Activated naive CD8-positive, alpha-beta T cell treated with anti-CD3 and anti-CD28 coated beads, Interleukin-2, amount 50 U/mL, for 24 hours (primary cell): ENCODE data around the gene TCF4.

Experiments used
- ATAC-seq: fragments of 150-1000 bp; cut with Tn5 transposase; one replicate; pipeline ENCODE4 v1.10.0; 2021
- DNase-seq: peaks from one replicate; pipeline ENCODE4 v3.0.0; 2021
- H3K27ac Mint-ChIP-seq: one replicate; pipeline ENCODE4 v1.8.0; 2021; ENCODE audit warnings: mild to moderate bottlenecking, mixed read lengths
- H3K27me3 Mint-ChIP-seq: one replicate; pipeline ENCODE4 v1.8.0; 2021; ENCODE audit warnings: mixed read lengths
- H3K36me3 Mint-ChIP-seq: one replicate; pipeline ENCODE4 v1.8.0; 2021; ENCODE audit warnings: low read depth, mixed read lengths
- H3K4me1 Mint-ChIP-seq: one replicate; pipeline ENCODE4 v1.8.0; 2021; ENCODE audit warnings: mixed read lengths
- H3K4me3 Mint-ChIP-seq: one replicate; pipeline ENCODE4 v1.8.0; 2021; ENCODE audit warnings: mild to moderate bottlenecking, moderate library complexity, mixed read lengths
- H3K9me3 Mint-ChIP-seq: one replicate; pipeline ENCODE4 v1.8.0; 2021; ENCODE audit warnings: mixed read lengths

Gene TCF4

GRCh38 chr18:55365342-55365741 is 222.7 kb downstream of the TCF4 start:
- Mint-ChIP-seq H3K9me3 (no peaks in the 10 kb centered on the region), H3K36me3 (no peaks in the 10 kb centered on the region), H3K27me3 (no peaks in the 10 kb centered on the region), H3K4me1 (no peaks in the 10 kb centered on the region), H3K4me3 (no peak overlapping the region), H3K27ac (no peak overlapping the region)
- no peak for ATAC-seq
- DNase-seq = no peak

DNA sequence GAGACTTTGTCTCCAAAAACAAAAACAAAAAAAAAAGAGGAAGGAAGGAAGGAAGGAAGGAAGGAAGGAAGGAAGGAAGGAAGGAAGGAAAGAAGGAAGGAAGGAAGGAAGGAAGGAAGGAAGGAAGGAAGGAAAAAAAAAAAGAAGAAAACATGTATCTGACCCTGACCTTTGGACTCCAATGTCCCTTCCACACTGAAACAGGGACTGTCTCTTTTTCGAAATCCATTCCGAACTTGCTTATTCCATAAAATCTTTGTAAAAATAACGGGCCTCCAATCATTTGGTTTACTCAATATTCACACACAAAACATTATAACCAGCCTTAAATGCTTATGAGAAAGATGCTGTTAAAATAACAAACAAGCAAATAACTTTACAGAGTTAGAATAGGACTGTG is 225.7 kb downstream of the TCF4 start:
- no peak for ATAC-seq
- no peak for DNase-seq

DNA sequence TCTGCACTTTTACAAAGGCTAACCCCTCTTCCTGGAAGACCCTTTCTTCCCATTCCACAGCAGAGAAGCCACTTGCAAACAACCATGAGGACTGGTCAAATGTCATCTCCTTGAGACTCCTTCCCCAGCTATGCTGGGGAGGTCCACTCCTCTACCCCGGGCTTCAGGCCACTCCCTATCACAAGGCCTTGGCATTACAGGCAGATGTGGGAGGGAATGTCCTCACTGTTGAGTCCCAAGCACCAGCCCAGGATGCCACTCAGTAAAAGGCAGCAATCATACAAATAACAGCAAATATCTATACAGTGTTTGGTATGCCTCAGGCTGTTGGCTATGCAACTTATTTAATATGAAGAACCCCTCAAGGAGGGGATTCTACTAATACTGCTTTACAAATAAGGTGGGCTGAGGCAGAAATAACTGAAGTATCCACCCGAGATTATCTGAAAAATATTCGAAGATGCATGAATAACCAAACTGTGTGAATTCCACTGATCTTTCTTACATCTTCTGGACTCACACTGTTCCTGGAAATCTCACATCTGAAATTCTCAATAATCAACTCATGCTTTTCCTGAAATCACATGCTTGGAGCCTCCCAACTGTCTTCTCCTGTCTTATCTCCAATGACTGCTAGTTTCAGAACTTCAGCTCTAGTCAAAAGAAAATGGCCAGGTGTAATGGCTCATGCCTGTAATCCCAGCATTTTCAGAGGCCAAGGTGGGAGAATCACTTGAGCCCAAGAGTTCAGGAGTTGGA is 226.3 kb downstream of the TCF4 start:
- H3K27ac Mint-ChIP-seq = no peak overlapping the region
- H3K27me3 Mint-ChIP-seq = no peaks in the 10 kb centered on the region
- no peaks in the 10 kb centered on the region for H3K9me3 Mint-ChIP-seq
- H3K4me3 Mint-ChIP-seq = no peak overlapping the region
- H3K4me1 Mint-ChIP-seq = no peaks in the 10 kb centered on the region
- ATAC-seq (no peak), DNase-seq (no peak)
- H3K36me3 Mint-ChIP-seq = no peaks in the 10 kb centered on the region

More for the DNA sequence above, 225.7 kb downstream of the TCF4 start:
- no peaks in the 10 kb centered on the region for H3K4me1 Mint-ChIP-seq
- H3K36me3 Mint-ChIP-seq = no peaks in the 10 kb centered on the region
- no peak overlapping the region for H3K4me3 Mint-ChIP-seq
- no peak overlapping the region for H3K27ac Mint-ChIP-seq
- H3K27me3 Mint-ChIP-seq = no peaks in the 10 kb centered on the region
- H3K9me3 Mint-ChIP-seq = no peaks in the 10 kb centered on the region

GRCh38 chr18:55360061-55360460 is 227.9 kb downstream of the TCF4 start:
- H3K27me3 Mint-ChIP-seq = peaks cover 5% of the 10 kb centered on the region
- no peaks in the 10 kb centered on the region for H3K9me3 Mint-ChIP-seq
- no peaks in the 10 kb centered on the region for H3K4me1 Mint-ChIP-seq
- no peaks in the 10 kb centered on the region for H3K36me3 Mint-ChIP-seq
- no peak overlapping the region for H3K27ac Mint-ChIP-seq
- H3K4me3 Mint-ChIP-seq = no peak overlapping the region
- ATAC-seq (no peak), DNase-seq (no peak)

DNA sequence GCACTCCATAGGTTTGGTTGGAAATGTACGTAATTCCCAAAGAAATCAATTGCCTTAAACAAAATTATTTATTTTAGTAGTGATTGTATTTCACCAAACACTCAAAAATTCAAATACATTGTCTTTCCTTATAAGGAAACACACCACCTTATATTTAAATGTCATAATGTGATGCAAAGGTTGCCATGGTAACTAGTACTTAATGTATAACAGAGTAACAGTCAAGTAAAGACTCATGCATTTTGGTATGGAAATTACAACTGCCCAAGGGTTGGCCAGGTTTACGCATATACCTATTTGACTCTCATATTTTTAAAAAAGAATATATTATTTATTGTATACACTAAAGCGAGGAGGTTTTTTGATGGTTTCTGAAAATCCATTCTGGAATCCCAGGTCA is 231.2 kb downstream of the TCF4 start:
- Mint-ChIP-seq H3K27me3 (peaks cover 8% of the 10 kb centered on the region), H3K9me3 (no peaks in the 10 kb centered on the region), H3K27ac (no peak overlapping the region), H3K36me3 (no peaks in the 10 kb centered on the region), H3K4me3 (no peak overlapping the region), H3K4me1 (peaks cover 4% of the 10 kb centered on the region)
- DNase-seq (no peak), ATAC-seq (no peak)

DNA sequence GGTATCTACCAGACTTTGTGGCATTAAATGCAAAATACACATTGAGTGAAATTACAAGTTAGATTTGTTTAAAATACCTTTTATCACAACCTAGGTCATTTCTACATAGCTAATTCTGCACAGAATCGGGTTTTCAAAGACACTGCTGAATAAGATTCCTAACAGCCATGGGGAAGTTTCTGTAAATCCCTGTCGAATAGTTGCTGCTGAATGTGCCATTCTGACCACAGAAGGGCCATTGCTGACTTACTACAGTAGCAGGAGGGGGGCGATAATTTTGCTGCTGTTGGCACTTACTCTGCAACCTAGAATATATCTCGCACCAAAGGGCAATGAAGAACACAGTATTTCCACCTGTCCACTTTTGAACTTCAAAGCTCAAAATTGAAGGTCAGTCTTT is 232.8 kb downstream of the TCF4 start:
- H3K27ac Mint-ChIP-seq = no peak overlapping the region
- DNase-seq (no peak), ATAC-seq (no peak)
- no peak overlapping the region for H3K4me3 Mint-ChIP-seq
- H3K36me3 Mint-ChIP-seq = no peaks in the 10 kb centered on the region
- H3K27me3 Mint-ChIP-seq = peaks cover 8% of the 10 kb centered on the region
- H3K9me3 Mint-ChIP-seq = no peaks in the 10 kb centered on the region
- peaks cover 7% of the 10 kb centered on the region for H3K4me1 Mint-ChIP-seq

- no peak for DNase-seq
- Mint-ChIP-seq H3K4me3 (no peak overlapping the region), H3K9me3 (no peaks in the 10 kb centered on the region), H3K4me1 (peaks cover 7% of the 10 kb centered on the region), H3K27me3 (peaks cover 8% of the 10 kb centered on the region), H3K27ac (no peak overlapping the region), H3K36me3 (no peaks in the 10 kb centered on the region)
- ATAC-seq = no peak
These were observed 233.2 kb downstream of the TCF4 start for GRCh38 chr18:55354795-55355194.

- Mint-ChIP-seq H3K27ac (no peak overlapping the region), H3K36me3 (no peaks in the 10 kb centered on the region), H3K27me3 (peaks cover 8% of the 10 kb centered on the region), H3K9me3 (no peaks in the 10 kb centered on the region), H3K4me1 (peaks cover 7% of the 10 kb centered on the region), H3K4me3 (no peak overlapping the region)
- no peak for ATAC-seq
- no peak for DNase-seq
These were observed 234.2 kb downstream of the TCF4 start for GRCh38 chr18:55353806-55354205.

- no peaks in the 10 kb centered on the region for H3K9me3 Mint-ChIP-seq
- DNase-seq (no peak), ATAC-seq (no peak)
- H3K4me1 Mint-ChIP-seq = peaks cover 7% of the 10 kb centered on the region
- H3K36me3 Mint-ChIP-seq = no peaks in the 10 kb centered on the region
- no peak overlapping the region for H3K27ac Mint-ChIP-seq
- peaks cover 8% of the 10 kb centered on the region for H3K27me3 Mint-ChIP-seq
- no peak overlapping the region for H3K4me3 Mint-ChIP-seq
These were observed 234.6 kb downstream of the TCF4 start for GRCh38 chr18:55353391-55353790.

DNA sequence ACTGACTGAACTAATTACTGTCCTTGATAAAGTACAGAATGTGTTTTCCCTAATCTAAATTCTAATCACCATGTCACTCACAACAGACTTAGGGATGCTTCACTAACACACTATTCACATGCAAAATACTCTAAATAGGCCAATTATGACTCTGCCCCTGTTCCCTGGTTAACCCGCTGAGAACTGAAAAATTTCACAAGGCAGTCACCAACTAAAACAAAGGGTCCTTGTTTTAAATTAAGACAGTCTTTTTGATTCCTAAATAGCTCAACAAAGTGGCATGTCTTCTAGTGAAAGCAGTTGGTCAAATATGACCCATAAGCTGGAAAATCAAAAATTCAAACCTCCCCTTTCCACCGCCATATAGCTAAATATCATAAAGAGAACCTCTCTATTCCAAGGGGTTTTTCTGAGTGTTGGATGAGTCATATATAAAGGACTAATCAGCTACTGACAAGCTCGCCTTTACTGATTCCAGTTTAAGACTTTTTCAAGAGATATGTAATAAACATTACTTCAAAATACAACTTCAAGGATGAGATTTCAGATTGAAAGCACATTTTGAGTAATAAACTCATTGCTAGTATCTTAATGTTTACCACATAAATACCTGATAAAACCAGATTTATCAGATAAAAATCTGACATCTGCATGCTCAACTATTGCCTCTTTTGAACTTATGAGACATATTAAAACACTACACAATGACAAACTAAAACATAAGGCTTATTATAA is 235.8 kb downstream of the TCF4 start:
- H3K36me3 Mint-ChIP-seq = no peaks in the 10 kb centered on the region
- no peak overlapping the region for H3K27ac Mint-ChIP-seq
- ATAC-seq = no peak

DNA sequence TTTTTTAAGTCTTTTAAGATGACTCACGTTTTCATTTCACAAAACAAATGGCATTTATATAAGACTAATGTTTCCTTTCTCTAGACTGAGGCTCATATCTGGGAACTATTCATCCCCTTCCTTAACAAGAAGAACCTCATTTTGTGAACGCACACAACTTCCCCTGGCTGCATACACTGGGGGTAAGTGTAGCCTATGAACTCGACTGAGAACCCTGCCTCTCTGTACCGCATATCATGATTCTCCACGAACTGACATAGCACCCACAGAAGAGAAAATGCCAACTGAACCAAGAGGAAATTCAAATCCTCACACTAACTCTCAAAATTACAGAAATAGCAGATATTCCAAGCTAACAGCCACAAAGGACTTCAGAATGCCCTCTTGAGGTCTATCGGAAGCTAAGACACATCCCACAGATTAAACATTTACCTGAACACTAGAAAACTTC is 236.7 kb downstream of the TCF4 start:
- DNase-seq = no peak
- ATAC-seq = no peak
- H3K4me3 Mint-ChIP-seq = no peak overlapping the region
- no peak overlapping the region for H3K27ac Mint-ChIP-seq
- H3K9me3 Mint-ChIP-seq = no peaks in the 10 kb centered on the region
- no peaks in the 10 kb centered on the region for H3K36me3 Mint-ChIP-seq
- peaks cover 8% of the 10 kb centered on the region for H3K27me3 Mint-ChIP-seq
- H3K4me1 Mint-ChIP-seq = peaks cover 7% of the 10 kb centered on the region

More for the DNA sequence above, 235.8 kb downstream of the TCF4 start:
- Mint-ChIP-seq H3K27me3 (peaks cover 8% of the 10 kb centered on the region), H3K4me3 (no peak overlapping the region), H3K4me1 (peaks cover 7% of the 10 kb centered on the region), H3K9me3 (no peaks in the 10 kb centered on the region)
- DNase-seq = no peak

DNA sequence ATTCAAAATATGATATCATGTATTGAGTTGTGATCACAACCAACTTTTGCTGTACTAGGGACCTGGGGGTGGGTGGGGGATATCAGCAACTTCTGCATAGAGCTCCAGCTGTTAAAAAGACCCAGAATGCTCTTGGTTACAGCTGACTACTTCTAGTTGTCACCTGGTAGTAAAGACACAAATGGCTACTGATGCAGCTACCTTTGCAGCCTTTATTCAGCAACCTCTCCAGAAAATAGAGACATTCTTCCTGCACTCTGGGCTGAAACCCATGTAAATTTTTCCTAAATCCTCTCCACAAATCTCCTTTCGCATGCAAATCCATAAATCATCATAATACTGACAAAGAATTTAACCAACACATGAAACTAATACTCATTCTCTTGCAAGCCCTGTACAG is 238.3 kb downstream of the TCF4 start:
- peaks cover 7% of the 10 kb centered on the region for H3K4me1 Mint-ChIP-seq
- ATAC-seq (no peak), DNase-seq (no peak)
- no peaks in the 10 kb centered on the region for H3K9me3 Mint-ChIP-seq
- H3K27ac Mint-ChIP-seq = no peak overlapping the region
- no peaks in the 10 kb centered on the region for H3K36me3 Mint-ChIP-seq
- H3K4me3 Mint-ChIP-seq = no peak overlapping the region
- H3K27me3 Mint-ChIP-seq = peaks cover 3% of the 10 kb centered on the region

- Mint-ChIP-seq H3K27ac (no peak overlapping the region), H3K36me3 (no peaks in the 10 kb centered on the region), H3K27me3 (no peaks in the 10 kb centered on the region), H3K9me3 (no peaks in the 10 kb centered on the region), H3K4me3 (no peak overlapping the region), H3K4me1 (peaks cover 4% of the 10 kb centered on the region)
- no peak for ATAC-seq
- no peak for DNase-seq
These were observed 240.8 kb downstream of the TCF4 start for GRCh38 chr18:55346961-55347740.

- DNase-seq (no peak), ATAC-seq (no peak)
- H3K4me1 Mint-ChIP-seq = peaks cover 2% of the 10 kb centered on the region
- H3K4me3 Mint-ChIP-seq = no peak overlapping the region
- H3K36me3 Mint-ChIP-seq = no peaks in the 10 kb centered on the region
- no peaks in the 10 kb centered on the region for H3K9me3 Mint-ChIP-seq
- H3K27me3 Mint-ChIP-seq = no peaks in the 10 kb centered on the region
- H3K27ac Mint-ChIP-seq = no peak overlapping the region
These were observed 241.6 kb downstream of the TCF4 start for GRCh38 chr18:55346387-55346786.
